ENCODE results near the gene KIAA1586. TPM values are rescaled to one million over a fixed set of nuclear protein-coding genes. Genes with fewer than 3 reads are reported as not detected.

Gene KIAA1586
- total RNA-seq, 1 experiment from 2014 or later: 27.6 TPM

Other genes with a start within 250 kb of the KIAA1586 start
- gene BEND6, start 91.6 kb upstream of the KIAA1586 start, total RNA-seq (2014; rRNA removed; shearing (Covaris generic)): 21.6 and 24.6 TPM in 2 replicates
- gene ZNF451, start 43.5 kb downstream of the KIAA1586 start, total RNA-seq (2014; rRNA removed; shearing (Covaris generic)): 47.0 and 52.4 TPM in 2 replicates
- gene BAG2, start 125.6 kb downstream of the KIAA1586 start, total RNA-seq (2014; rRNA removed; shearing (Covaris generic)): 14.8 and 18.3 TPM in 2 replicates
- 42.8 and 51.2 TPM in 2 replicates for gene RAB23, start 175.6 kb downstream of the KIAA1586 start, total RNA-seq (2014; rRNA removed; shearing (Covaris generic))

All from RPMI7951 (cell line).